Activated naive CD4-positive, alpha-beta T cell treated with anti-CD3 and anti-CD28 coated beads, Interleukin-2, amount 10 ng/mL, durations not matched to agents 7 days and 5 days (primary cell): Measurements from ENCODE around the gene SCG5.

Experiments
- CTCF ChIA-PET: fragments of 350-600 bp; sonication (Branson Sonifier 250); formaldehyde crosslinking; loops from one replicate; lab custom pipeline; 2021; ENCODE audit warnings: antibody characterized with exemption; lab: Charles Lee
- DNase-seq: peaks from one replicate; pipeline ENCODE4 v3.0.0-alpha.2; 2020
- H3K27ac Mint-ChIP-seq: one replicate; pipeline ENCODE4 v1.8.0; 2021; ENCODE audit warnings: mild to moderate bottlenecking, moderate library complexity, mixed read lengths
- H3K27me3 Mint-ChIP-seq: one replicate; pipeline ENCODE4 v1.8.0; 2021; ENCODE audit warnings: mild to moderate bottlenecking, mixed read lengths
- H3K36me3 Mint-ChIP-seq: one replicate; pipeline ENCODE4 v1.8.0; 2021; ENCODE audit warnings: mixed read lengths
- H3K4me1 Mint-ChIP-seq: one replicate; pipeline ENCODE4 v1.8.0; 2021; ENCODE audit warnings: mixed read lengths
- H3K4me3 Mint-ChIP-seq: one replicate; pipeline ENCODE4 v1.8.0; 2021; ENCODE audit warnings: mild to moderate bottlenecking, moderate library complexity, mixed read lengths
- H3K9me3 Mint-ChIP-seq: one replicate; pipeline ENCODE4 v1.8.0; 2021; ENCODE audit warnings: mixed read lengths

The SCG5 gene

GRCh38 chr15:32716216-32716914 is 74.9 kb downstream of the SCG5 start:
- peaks cover 77% of the 10 kb centered on the region for H3K27me3 Mint-ChIP-seq
- CTCF ChIA-PET, result no interaction called here

GRCh38 chr15:32716915-32717425 is 75.5 kb downstream of the SCG5 start:
- Mint-ChIP-seq H3K4me1 (peaks cover 12% of the 10 kb centered on the region), H3K9me3 (no peaks in the 10 kb centered on the region), H3K27me3 (peaks cover 83% of the 10 kb centered on the region), H3K36me3 (no peaks in the 10 kb centered on the region), H3K4me3 (peak overlapping the region; percentile 21), H3K27ac (peak overlapping the region; percentile 2)
- CTCF ChIA-PET, result no interaction called here
- no peak for DNase-seq

More at GRCh38 chr15:32716216-32716914, 74.9 kb downstream of the SCG5 start:
- no peak for DNase-seq
- H3K9me3 Mint-ChIP-seq, result no peaks in the 10 kb centered on the region
- no peak overlapping the region for H3K4me3 Mint-ChIP-seq
- peak overlapping the region; percentile 2 for H3K27ac Mint-ChIP-seq
- peaks cover 12% of the 10 kb centered on the region for H3K4me1 Mint-ChIP-seq
- no peaks in the 10 kb centered on the region for H3K36me3 Mint-ChIP-seq

GRCh38 chr15:32717426-32718226 is 76.1 kb downstream of the SCG5 start, which contains the start of gene GREM1:
Gene GREM1 (plus strand): TSS chr15:32718004. CDS start chr15:32730691, 12,687 bp downstream.
- peak within 1 kb of the TSS; percentile 21 for H3K4me3 Mint-ChIP-seq
- DNase-seq, result no peak
- peaks cover 85% of the 10 kb centered on the region for H3K27me3 Mint-ChIP-seq
- H3K9me3 Mint-ChIP-seq, result no peaks in the 10 kb centered on the region
- CTCF ChIA-PET, result no interaction called here
- no peaks in the 10 kb centered on the region for H3K36me3 Mint-ChIP-seq
- peaks cover 12% of the 10 kb centered on the region for H3K4me1 Mint-ChIP-seq
- H3K27ac Mint-ChIP-seq, result peak within 1 kb of the TSS; percentile 2

GRCh38 chr15:32718227-32718820 is 76.8 kb downstream of the SCG5 start:
- CTCF ChIA-PET, result no interaction called here
- H3K27me3 Mint-ChIP-seq, result peaks cover 83% of the 10 kb centered on the region
- peaks cover 14% of the 10 kb centered on the region for H3K4me1 Mint-ChIP-seq
- H3K4me3 Mint-ChIP-seq, result no peak overlapping the region
- no peak overlapping the region for H3K27ac Mint-ChIP-seq
- no peaks in the 10 kb centered on the region for H3K36me3 Mint-ChIP-seq
- H3K9me3 Mint-ChIP-seq, result no peaks in the 10 kb centered on the region
- no peak for DNase-seq

- CTCF ChIA-PET, result no interaction called here
- no peak for DNase-seq
- Mint-ChIP-seq H3K4me1 (peaks cover 14% of the 10 kb centered on the region), H3K9me3 (no peaks in the 10 kb centered on the region), H3K27ac (no peak overlapping the region), H3K27me3 (peaks cover 76% of the 10 kb centered on the region), H3K4me3 (no peak overlapping the region), H3K36me3 (no peaks in the 10 kb centered on the region)
These were observed 77.6 kb downstream of the SCG5 start for GRCh38 chr15:32718821-32719716.

- Mint-ChIP-seq H3K27me3 (peaks cover 71% of the 10 kb centered on the region), H3K36me3 (no peaks in the 10 kb centered on the region), H3K4me1 (peaks cover 13% of the 10 kb centered on the region), H3K4me3 (no peak overlapping the region), H3K27ac (no peak overlapping the region), H3K9me3 (peaks cover 6% of the 10 kb centered on the region)
- DNase-seq, result no peak
- CTCF ChIA-PET, result no interaction called here
These were observed 80.1 kb downstream of the SCG5 start for GRCh38 chr15:32721596-32721995.

- CTCF ChIA-PET, result no interaction called here
These were observed 80.6 kb downstream of the SCG5 start for GRCh38 chr15:32722136-32722535.

GRCh38 chr15:32723171-32723948 is 81.8 kb downstream of the SCG5 start:
- H3K9me3 Mint-ChIP-seq, result peaks cover 6% of the 10 kb centered on the region
- DNase-seq, result no peak
- H3K27me3 Mint-ChIP-seq, result peaks cover 56% of the 10 kb centered on the region
- H3K36me3 Mint-ChIP-seq, result no peaks in the 10 kb centered on the region
- peaks cover 8% of the 10 kb centered on the region for H3K4me1 Mint-ChIP-seq
- CTCF ChIA-PET, result interaction anchor here (0.6 to 1.3 kb wide), 2 partner anchors 61 to 101 kb away, joined by 3 read pairs; no protein-coding TSS in a partner anchor
- no peak overlapping the region for H3K4me3 Mint-ChIP-seq
- H3K27ac Mint-ChIP-seq, result no peak overlapping the region

More at GRCh38 chr15:32722136-32722535, 80.6 kb downstream of the SCG5 start:
- Mint-ChIP-seq H3K4me1 (peaks cover 8% of the 10 kb centered on the region), H3K27ac (no peak overlapping the region), H3K9me3 (peaks cover 6% of the 10 kb centered on the region), H3K27me3 (peaks cover 68% of the 10 kb centered on the region), H3K36me3 (no peaks in the 10 kb centered on the region), H3K4me3 (no peak overlapping the region)
- no peak for DNase-seq

GRCh38 chr15:32729700-32730395 is 88.3 kb downstream of the SCG5 start:
- peaks cover 17% of the 10 kb centered on the region for H3K27me3 Mint-ChIP-seq
- no peak overlapping the region for H3K4me3 Mint-ChIP-seq
- H3K36me3 Mint-ChIP-seq, result no peaks in the 10 kb centered on the region
- H3K27ac Mint-ChIP-seq, result no peak overlapping the region
- CTCF ChIA-PET, result no interaction called here
- peaks cover 4% of the 10 kb centered on the region for H3K9me3 Mint-ChIP-seq
- no peaks in the 10 kb centered on the region for H3K4me1 Mint-ChIP-seq
- DNase-seq, result no peak

GRCh38 chr15:32730677-32731654 is 89.5 kb downstream of the SCG5 start:
- CTCF ChIA-PET, result no interaction called here
- Mint-ChIP-seq H3K27me3 (peaks cover 15% of the 10 kb centered on the region), H3K4me3 (no peak overlapping the region)

GRCh38 chr15:32732574-32733157 is 91.2 kb downstream of the SCG5 start:
- Mint-ChIP-seq H3K9me3 (no peaks in the 10 kb centered on the region), H3K27me3 (peaks cover 12% of the 10 kb centered on the region), H3K27ac (no peak overlapping the region), H3K4me1 (no peaks in the 10 kb centered on the region), H3K4me3 (no peak overlapping the region), H3K36me3 (no peaks in the 10 kb centered on the region)
- DNase-seq, result no peak
- CTCF ChIA-PET, result no interaction called here

More at GRCh38 chr15:32730677-32731654, 89.5 kb downstream of the SCG5 start:
- DNase-seq, result no peak
- Mint-ChIP-seq H3K36me3 (no peaks in the 10 kb centered on the region), H3K4me1 (no peaks in the 10 kb centered on the region), H3K9me3 (peaks cover 4% of the 10 kb centered on the region), H3K27ac (no peak overlapping the region)
